Measurements from ENCODE around the gene CNTNAP1.

The CNTNAP1 gene

DNA sequence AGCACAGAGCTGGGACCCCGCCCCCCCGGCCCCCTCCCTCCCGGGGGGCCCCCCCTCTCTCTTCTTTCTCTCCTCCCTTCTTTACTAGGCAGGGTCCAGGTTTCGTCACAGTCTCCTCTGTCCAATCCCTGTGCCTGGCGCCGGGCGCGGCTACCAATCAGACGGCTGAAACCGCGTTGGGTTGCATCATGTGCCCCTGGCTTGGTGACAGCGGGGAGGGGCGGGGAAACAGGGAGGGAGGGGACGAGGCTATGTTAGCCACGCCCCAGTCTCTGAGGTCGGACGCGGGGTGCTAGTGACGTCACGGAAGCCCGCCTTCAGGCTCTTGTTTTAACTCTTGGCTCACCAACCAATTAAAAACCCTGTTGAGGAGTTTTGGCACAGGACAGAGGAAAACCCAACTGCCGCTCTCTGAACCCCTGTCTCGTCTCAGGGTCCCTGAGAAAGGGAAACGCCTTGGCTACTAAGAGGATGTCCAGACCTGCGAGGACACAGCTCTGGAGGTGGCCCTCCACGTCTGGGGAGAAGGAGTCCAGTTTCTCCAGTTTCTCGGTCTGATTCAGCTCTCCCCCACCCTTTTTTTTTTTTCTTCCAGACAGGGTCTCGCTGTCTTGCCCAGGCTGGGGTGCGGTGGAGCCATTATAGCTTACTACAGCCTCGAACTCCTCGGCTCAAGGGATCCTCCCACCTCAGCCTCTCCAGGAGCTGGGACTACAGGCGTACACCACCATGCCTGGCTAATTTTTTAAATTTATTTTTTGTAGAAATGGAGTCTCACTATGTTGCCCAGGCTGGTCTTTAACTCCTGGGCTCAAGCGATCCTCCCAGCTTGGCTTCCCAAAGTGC lies 5.1 kb upstream of the CNTNAP1 start:
- TF ChIP-seq, protein P1, sequence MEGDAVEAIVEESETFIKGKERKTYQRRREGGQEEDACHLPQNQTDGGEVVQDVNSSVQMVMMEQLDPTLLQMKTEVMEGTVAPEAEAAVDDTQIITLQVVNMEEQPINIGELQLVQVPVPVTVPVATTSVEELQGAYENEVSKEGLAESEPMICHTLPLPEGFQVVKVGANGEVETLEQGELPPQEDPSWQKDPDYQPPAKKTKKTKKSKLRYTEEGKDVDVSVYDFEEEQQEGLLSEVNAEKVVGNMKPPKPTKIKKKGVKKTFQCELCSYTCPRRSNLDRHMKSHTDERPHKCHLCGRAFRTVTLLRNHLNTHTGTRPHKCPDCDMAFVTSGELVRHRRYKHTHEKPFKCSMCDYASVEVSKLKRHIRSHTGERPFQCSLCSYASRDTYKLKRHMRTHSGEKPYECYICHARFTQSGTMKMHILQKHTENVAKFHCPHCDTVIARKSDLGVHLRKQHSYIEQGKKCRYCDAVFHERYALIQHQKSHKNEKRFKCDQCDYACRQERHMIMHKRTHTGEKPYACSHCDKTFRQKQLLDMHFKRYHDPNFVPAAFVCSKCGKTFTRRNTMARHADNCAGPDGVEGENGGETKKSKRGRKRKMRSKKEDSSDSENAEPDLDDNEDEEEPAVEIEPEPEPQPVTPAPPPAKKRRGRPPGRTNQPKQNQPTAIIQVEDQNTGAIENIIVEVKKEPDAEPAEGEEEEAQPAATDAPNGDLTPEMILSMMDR (IDR thresholded peaks at IDR 0.05; ENCODE audit: borderline replicate concordance, insufficient read depth, low read depth, low read length): no peak

DNA sequence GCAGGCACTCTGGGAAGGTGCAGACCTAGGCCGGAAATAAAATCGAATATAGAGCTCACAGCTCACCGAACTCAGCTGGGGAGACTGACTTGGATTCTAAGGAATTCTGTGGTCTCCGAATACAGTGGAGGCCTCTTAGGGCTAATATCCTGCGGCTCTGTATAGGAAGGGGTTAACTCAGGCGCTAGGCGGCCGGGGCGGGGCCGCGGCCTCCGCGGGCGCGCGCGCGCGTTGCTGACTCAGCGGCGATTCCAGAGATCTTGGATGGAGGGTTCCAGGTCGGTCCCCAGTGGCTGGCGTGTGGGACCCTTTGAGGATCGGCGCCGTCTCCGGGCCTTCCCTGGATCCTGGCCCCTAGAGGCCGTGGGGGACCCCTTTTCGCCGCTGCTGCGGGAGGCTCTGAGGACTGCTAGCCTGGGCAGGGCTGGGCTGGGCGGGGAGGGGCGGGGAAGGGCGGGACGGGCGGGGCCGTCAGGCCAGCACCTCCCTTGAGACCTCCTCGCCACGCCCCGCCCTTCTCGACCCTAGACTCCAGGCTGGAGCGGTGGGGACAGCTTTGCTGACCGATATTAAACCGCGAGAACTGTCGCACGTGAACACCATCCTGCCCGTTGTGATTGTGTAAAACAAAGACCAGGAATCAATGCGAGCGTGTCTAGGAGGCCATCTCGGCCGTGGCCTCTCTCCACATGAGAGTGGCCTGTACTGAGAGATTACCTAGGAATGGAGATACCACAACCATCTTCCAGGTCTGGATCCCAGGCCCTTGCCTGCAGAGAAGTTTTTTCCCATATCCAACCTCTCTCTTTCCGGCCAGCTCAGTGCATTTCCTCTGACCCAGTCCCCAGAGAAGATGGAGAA lies 4.2 kb upstream of the CNTNAP1 start:
- TF ChIP-seq, protein P1 (IDR thresholded peaks at IDR 0.05; ENCODE audit: borderline replicate concordance, insufficient read depth, low read depth, low read length): no peak
- H3K4me3 ChIP-seq (ENCODE audit: low read depth, low read length): peak overlapping the region; percentile 69

More for the DNA sequence above, 5.1 kb upstream of the CNTNAP1 start:
- H3K4me3 ChIP-seq (ENCODE audit: low read depth, low read length): peak overlapping the region; percentile 73

DNA sequence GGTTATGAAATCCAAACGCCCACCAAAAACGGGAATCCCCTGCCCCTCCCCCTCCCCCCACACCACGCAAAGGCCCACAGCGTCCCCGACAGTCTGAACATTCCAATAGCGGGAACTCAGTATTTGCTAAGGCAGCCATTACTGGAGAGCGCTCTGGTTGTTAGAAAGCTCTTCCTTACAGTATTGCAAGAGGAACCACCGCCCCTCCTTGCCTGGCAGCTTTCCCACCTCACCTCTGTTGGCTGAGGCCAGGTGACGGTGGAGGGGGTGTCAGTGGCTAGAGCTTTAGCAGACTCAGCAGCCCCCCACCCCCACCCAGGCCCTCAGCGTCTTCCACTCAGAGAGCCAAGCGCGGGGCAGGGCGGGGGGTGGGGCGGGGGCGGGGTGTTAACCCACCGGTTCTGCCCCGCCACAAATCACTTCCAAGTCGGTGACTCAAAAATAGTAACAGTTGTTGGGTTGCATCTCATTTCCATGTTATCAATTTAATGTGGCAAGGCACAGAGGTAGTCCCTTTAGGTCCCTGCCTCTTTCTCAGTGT lies 3.3 kb upstream of the CNTNAP1 start:
- H3K4me3 ChIP-seq (ENCODE audit: low read depth, low read length): peak overlapping the region; percentile 69
- TF ChIP-seq, protein P1 (IDR thresholded peaks at IDR 0.05; ENCODE audit: borderline replicate concordance, insufficient read depth, low read depth, low read length): no peak

DNA sequence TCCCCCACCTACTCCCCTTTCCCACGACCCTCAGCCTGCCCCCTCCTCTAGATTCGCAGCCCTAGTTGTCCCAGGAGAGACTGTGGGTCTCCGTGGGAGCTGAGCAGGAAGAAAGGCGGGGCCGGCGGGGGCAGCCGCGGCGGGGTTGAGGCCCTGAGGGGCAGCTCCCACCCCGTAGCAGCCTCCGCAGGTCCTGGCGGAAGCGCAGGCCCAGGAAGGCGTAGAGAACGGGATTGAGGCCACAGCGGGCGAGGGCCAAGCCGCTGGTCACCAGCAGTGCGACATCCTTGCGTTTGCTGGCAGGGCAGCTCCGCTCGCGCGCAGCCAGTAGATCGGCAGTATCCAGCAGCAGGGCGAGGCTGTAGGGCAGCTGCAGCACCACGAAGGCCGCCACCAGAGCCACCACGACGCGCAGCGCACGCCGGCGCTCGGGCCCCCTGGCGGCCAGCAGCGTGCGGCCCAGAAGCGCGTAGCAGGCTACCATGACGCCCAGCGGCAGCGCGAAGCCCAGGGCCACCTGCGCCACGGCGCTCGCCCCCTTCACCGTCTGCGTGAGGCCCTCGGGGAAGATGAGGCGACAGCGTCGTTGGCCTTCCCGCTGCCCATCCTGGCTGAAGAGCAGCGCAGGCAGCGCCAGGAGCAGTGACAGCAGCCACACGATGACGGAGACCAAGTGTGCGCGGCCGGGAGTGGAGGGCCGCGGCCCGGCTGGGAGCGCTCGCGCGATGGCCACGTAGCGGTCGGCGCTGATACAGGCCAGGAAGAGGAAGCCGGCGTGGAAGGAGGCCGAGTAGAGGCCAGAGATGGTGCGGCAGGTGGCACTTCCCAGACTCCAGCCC lies 2.6 kb upstream of the CNTNAP1 start:
- peak overlapping the region; percentile 69 for H3K4me3 ChIP-seq (ENCODE audit: low read depth, low read length)
- TF ChIP-seq, protein P1 (IDR thresholded peaks at IDR 0.05; ENCODE audit: borderline replicate concordance, insufficient read depth, low read depth, low read length): peak; percentile 99

DNA sequence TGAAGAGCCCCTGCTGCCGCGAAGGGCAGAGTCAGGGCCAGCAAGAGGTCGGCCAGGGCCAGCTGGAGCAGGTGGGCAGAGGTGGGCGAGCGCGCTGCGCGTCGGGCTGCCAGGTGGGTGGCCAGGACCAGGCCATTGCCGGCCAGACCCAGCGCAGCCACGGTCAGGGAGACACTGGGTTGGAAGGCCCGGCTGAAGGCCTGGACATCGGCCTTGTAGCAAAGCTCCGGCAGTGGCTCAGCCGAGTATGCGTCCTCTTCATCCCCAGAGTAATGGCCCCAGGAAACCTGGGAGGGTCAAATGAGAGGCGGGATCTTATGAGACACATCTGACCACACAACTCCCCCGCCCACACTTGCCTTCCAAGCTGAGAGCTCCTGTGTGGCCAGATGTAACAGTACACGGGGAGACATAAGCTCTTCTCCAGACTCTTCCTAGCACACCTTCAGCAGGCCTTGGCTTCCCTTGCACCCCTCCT lies 2.0 kb upstream of the CNTNAP1 start:
- TF ChIP-seq, protein P1 (IDR thresholded peaks at IDR 0.05; ENCODE audit: borderline replicate concordance, insufficient read depth, low read depth, low read length): no peak
- peak overlapping the region; percentile 69 for H3K4me3 ChIP-seq (ENCODE audit: low read depth, low read length)

DNA sequence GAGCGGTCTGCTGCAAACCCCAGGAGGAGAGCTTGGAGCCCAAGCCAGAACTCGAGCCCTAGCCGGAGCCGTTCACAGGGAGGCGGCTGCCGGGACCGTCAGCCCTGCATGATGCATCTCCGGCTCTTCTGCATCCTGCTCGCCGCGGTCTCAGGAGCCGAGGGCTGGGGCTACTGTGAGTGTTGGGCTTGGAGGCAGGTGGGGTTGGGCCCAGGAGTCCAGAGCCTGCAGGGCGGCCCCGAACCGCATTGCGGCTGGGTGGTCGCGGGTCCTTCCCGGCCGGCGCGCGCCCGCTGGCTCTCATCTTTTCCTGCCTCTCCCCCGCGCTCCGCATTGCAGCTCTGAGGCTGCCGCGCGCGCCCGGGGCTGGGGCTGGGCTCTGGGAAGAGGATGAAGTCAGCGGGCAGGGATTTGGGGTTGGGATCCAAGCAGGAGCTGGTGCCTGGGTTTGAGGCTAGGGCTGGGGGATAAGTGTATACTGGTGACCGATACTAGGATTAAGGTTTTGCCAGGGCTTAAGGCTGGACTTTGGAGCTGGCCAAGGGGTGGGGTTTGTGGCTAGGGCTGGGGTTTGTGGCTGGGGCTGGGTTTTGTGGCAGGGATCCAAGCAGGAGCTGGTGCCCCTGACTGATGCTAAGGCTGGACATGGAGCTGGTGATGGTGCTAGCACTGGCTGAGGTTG lies 532 bp downstream of the CNTNAP1 start:
- H3K4me3 ChIP-seq (ENCODE audit: low read depth, low read length): peak overlapping the region; percentile 69
- TF ChIP-seq, protein P1 (IDR thresholded peaks at IDR 0.05; ENCODE audit: borderline replicate concordance, insufficient read depth, low read depth, low read length): no peak
